Smooth muscle cell (in vitro differentiated cells): ENCODE measurements around the gene METTL15. TPM values are rescaled to one million over a fixed set of nuclear protein-coding genes. Genes with fewer than 3 reads are reported as not detected.

ENCODE experiments used
- DNase-seq: peaks from one replicate; lab custom pipeline; 2025; ENCODE audit not compliant: unreplicated experiment; lab: John Stamatoyannopoulos, UW
- H2AFZ ChIP-seq: fragments of 200-600 bp; sonication (generic); 2 replicates; pipeline ENCODE4 v1.6.0; 2016; ENCODE audit warnings: antibody characterized with exemption, low read depth, mild to moderate bottlenecking
- H3F3A ChIP-seq: fragments of 200-600 bp; sonication (generic); 2 replicates; pipeline ENCODE4 v1.6.0; 2017; ENCODE audit warnings: antibody characterized with exemption, low read depth
- H3K27ac ChIP-seq: fragments of 200-600 bp; sonication (generic); 2 replicates; pipeline ENCODE4 v1.5.1; 2016; ENCODE audit warnings: low read depth, mild to moderate bottlenecking
- H3K27me3 ChIP-seq: fragments of 200-600 bp; sonication (generic); 2 replicates; pipeline ENCODE4 v1.6.1; 2016; ENCODE audit warnings: low read depth, mild to moderate bottlenecking
- H3K36me3 ChIP-seq: fragments of 200-600 bp; sonication (generic); 2 replicates; pipeline ENCODE4 v1.5.1; 2016; ENCODE audit warnings: low read depth
- H3K4me1 ChIP-seq: fragments of 200-600 bp; sonication (generic); 2 replicates; pipeline ENCODE4 v1.5.1; 2016; ENCODE audit warnings: low read depth
- H3K4me2 ChIP-seq: fragments of 200-600 bp; sonication (generic); 2 replicates; pipeline ENCODE4 v1.6.0; 2016; ENCODE audit warnings: mild to moderate bottlenecking
- H3K4me3 ChIP-seq: fragments of 200-600 bp; sonication (generic); 2 replicates; pipeline ENCODE4 v1.5.1; 2016; ENCODE audit warnings: mild to moderate bottlenecking
- H3K79me2 ChIP-seq: fragments of 200-600 bp; sonication (generic); 2 replicates; pipeline ENCODE4 v1.6.0; 2016; ENCODE audit warnings: low read depth, mild to moderate bottlenecking
- H3K9ac ChIP-seq: fragments of 200-600 bp; sonication (generic); 2 replicates; pipeline ENCODE4 v1.6.0; 2016; ENCODE audit warnings: low read depth
- H3K9me3 ChIP-seq: fragments of 200-600 bp; sonication (generic); replicated peaks from 2 replicates; pipeline ENCODE4 v1.5.1; 2016; ENCODE audit warnings: low read depth
- H4K20me1 ChIP-seq: fragments of 200-600 bp; sonication (generic); 2 replicates; pipeline ENCODE4 v1.6.0; 2016; ENCODE audit warnings: low read depth
- CTCF ChIP-seq: fragments of 200-600 bp; sonication (generic); IDR thresholded peaks from 2 replicates; pipeline ENCODE4 v1.5.1; 2017; ENCODE audit warnings: borderline replicate concordance, mild to moderate bottlenecking, antibody characterized with exemption; ENCODE audit not compliant: insufficient read depth, poor library complexity, severe bottlenecking
- WGBS: methylation state at CpG from one replicate; pipeline ENCODE4 v1.1.7; 2016; ENCODE audit warnings: low lambda C conversion rate; 5-methylcytosine and 5-hydroxymethylcytosine counted together
- polyA plus RNA-seq: library from polyadenylated mRNA; unstranded; fragments of >200 nt; fragmentation: Nextera tagmentation; extraction: Ambion mirVana; gene quantifications from 2 replicates; pipeline ENCODE4 v1.2.1, GENCODE V29; 2016
- total RNA-seq: library from RNA; depleted of rRNA; stranded (reverse); fragments of >200 nt; gene quantifications from 2 replicates; pipeline ENCODE4 v1.2.3, GENCODE V29; 2014

The METTL15 gene
- total and polyA plus RNA-seq, 2 experiments from 2014 or later: 8.1 to 26.1 TPM

- peak overlapping the region; percentile 93 for H3K4me2 ChIP-seq
- H3K27me3 ChIP-seq: no peaks in the 10 kb centered on the region
- H4K20me1 ChIP-seq: no peaks in the 10 kb centered on the region
- peak overlapping the region; percentile 95 for H3K9ac ChIP-seq
- H3K27ac ChIP-seq: peak overlapping the region; percentile 96
- H3F3A ChIP-seq: peaks cover 6% of the 10 kb centered on the region
- TF ChIP-seq CTCF: no peak
- peak overlapping the region; percentile 95 for H2AFZ ChIP-seq
- H3K4me3 ChIP-seq: peak overlapping the region; percentile 84
- DNase-seq: no peak
- H3K79me2 ChIP-seq: peaks cover 62% of the 10 kb centered on the region
- peaks cover 40% of the 10 kb centered on the region for H3K4me1 ChIP-seq
- no peaks in the 10 kb centered on the region for H3K9me3 ChIP-seq
- H3K36me3 ChIP-seq: peaks cover 6% of the 10 kb centered on the region
Measured at GRCh38 chr11:28110821-28111200, 2.6 kb downstream of the METTL15 start.

DNA sequence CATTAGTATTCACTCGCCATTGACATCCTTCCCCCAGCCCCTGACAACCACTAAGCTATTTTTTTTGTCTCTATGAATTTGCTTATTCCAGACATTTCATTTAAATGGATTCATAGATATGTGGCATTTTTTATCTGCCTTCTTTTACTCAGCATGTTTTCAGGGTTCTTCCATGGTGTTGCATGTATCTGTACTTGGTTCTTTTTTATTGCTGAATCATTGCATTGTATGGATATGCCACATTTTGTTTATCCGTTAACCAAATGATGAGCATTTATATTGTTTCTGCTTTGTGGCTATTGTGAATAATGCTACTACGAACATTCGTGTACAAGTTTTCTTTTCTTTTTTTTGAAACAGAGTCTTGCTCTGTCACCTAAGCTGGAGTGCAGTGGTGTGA lies 5.9 kb downstream of the METTL15 start:
- TF ChIP-seq CTCF: no peak
- peaks cover 3% of the 10 kb centered on the region for H3F3A ChIP-seq
- H3K9me3 ChIP-seq: no peaks in the 10 kb centered on the region
- H4K20me1 ChIP-seq: peaks cover 4% of the 10 kb centered on the region
- no peak overlapping the region for H3K9ac ChIP-seq
- peaks cover 57% of the 10 kb centered on the region for H3K79me2 ChIP-seq
- H3K4me3 ChIP-seq: no peak overlapping the region
- no peaks in the 10 kb centered on the region for H3K27me3 ChIP-seq
- no peak for DNase-seq
- no peak overlapping the region for H3K4me2 ChIP-seq
- no peak overlapping the region for H3K27ac ChIP-seq
- no peak overlapping the region for H2AFZ ChIP-seq
- H3K4me1 ChIP-seq: peaks cover 22% of the 10 kb centered on the region
- WGBS: 97% methylated on average over 4 of the region's 4 CpGs
- peaks cover 6% of the 10 kb centered on the region for H3K36me3 ChIP-seq

DNA sequence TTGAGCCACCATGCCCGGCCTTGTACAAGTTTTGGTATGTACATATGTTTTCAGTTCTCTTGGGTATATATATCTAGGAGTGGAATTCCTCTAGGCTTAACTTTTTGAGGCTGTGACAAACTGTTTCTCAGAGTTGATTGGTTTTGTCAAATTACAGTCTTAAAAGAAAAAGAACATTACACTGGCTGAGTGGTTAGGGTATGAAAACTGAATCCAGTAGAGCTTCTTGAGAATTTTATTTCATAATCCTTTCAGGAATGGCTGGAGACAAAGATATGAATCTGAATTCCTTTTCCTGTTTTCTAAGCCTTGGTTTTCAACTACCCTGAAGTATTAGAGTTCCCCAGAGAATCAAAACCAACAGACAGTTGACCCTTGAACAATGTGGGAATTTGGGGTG lies 6.5 kb downstream of the METTL15 start:
- Histone ChIP-seq H3K4me1 (peaks cover 16% of the 10 kb centered on the region), H3K4me3 (no peak overlapping the region), H3K27me3 (no peaks in the 10 kb centered on the region), H2AFZ (no peak overlapping the region), H3K79me2 (peaks cover 53% of the 10 kb centered on the region), H3K4me2 (no peak overlapping the region), H3K27ac (no peak overlapping the region), H3K9me3 (no peaks in the 10 kb centered on the region), H3K36me3 (peaks cover 6% of the 10 kb centered on the region), H4K20me1 (peaks cover 4% of the 10 kb centered on the region), H3K9ac (no peak overlapping the region), H3F3A (no peaks in the 10 kb centered on the region)
- WGBS: 91% methylated on average over 1 of the region's 1 CpG
- no peak for DNase-seq
- TF ChIP-seq CTCF: no peak

DNA sequence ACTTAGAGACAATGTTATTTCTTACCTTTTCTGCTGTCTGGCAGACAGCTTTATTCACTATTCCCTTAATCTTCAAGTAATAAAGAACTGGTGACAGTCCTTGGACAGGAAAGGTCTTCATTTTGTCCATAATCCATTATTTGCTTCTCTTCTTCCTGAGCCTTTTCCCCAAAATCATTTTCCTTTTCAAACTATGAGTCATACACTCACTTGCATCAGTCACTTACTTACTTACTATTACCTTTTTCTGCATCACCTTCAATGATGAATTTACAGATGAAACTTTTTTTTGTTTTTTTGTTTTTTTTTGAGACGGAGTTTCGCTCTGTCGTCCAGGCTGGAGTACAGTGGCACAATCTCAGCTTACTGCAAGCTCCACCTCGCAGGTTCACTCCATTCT lies 9.5 kb downstream of the METTL15 start:
- no peak for TF ChIP-seq CTCF
- no peaks in the 10 kb centered on the region for H3F3A ChIP-seq
- H4K20me1 ChIP-seq: peaks cover 14% of the 10 kb centered on the region
- H3K4me1 ChIP-seq: no peaks in the 10 kb centered on the region
- H3K9ac ChIP-seq: no peak overlapping the region
- H3K27ac ChIP-seq: no peak overlapping the region
- peaks cover 6% of the 10 kb centered on the region for H3K36me3 ChIP-seq
- peaks cover 33% of the 10 kb centered on the region for H3K79me2 ChIP-seq
- no peaks in the 10 kb centered on the region for H3K27me3 ChIP-seq
- H3K9me3 ChIP-seq: no peaks in the 10 kb centered on the region
- H3K4me2 ChIP-seq: no peak overlapping the region
- WGBS: 95% methylated on average over 4 of the region's 4 CpGs
- H3K4me3 ChIP-seq: no peak overlapping the region
- DNase-seq: no peak
- no peak overlapping the region for H2AFZ ChIP-seq
